ENCODE data around the gene EIF3D. TPM values are rescaled to one million over a fixed set of nuclear protein-coding genes. Genes with fewer than 3 reads are reported as not detected.
"Not testable (repeated sequence)": the region's sequence is repeated elsewhere in the genome, so short reads cannot be mapped to it uniquely, and the experiment has no call there.

The EIF3D gene
- total RNA-seq, 1 donor = 389 TPM

DNA sequence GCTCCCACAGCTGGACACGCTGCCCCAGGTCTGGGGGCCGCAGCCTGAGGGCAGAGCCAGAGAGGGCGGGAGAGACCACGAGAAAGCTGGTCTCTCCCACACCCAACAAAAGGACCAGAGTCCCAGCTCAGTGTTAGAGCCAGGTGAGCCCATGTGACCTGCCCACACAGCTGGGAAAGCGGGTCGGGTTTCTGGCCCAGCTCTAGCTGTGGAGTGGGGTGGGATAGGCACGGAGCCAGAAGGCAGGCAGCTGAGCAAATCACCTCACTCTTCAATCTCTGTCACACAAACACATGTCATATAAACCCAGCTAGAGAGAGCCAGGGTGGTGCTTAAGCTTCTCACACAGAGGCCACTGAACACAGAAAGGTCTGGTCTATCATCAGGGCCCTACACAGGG, 7.8 kb upstream of the EIF3D start:
- no peaks in the 10 kb centered on the region for H3K9me3 ChIP-seq (ENCODE audit: low read depth, low read length)
- H3K4me3 ChIP-seq (ENCODE audit: low read length) = no peak overlapping the region
- no peaks in the 10 kb centered on the region for H3K4me1 ChIP-seq (ENCODE audit: insufficient read depth, low read length)
- no peaks in the 10 kb centered on the region for H3K27me3 ChIP-seq (ENCODE audit: insufficient read depth, low read length)

DNA sequence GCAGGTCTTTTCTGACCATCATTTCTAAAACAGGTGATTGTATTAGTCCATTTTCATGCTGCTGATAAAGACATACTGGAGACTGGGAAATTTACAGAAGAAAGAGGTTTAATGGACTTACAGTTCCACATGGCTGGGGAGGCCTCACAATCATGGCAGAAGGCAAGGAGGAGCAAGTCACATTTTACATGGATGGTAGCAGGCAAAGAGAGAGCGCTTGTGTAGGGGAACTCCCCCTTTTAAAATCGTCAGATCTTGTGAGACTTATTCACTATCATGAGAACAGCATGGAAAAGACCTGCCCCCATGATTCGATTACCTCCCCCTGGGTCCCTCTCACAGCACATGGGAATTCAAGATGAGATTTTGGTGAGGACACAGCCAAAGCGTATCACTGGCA, 4.4 kb upstream of the EIF3D start:
- not testable (repeated sequence) for H3K27me3 ChIP-seq (ENCODE audit: insufficient read depth, low read length); H3K9me3 ChIP-seq (ENCODE audit: low read depth, low read length); H3K4me3 ChIP-seq (ENCODE audit: low read length); H3K4me1 ChIP-seq (ENCODE audit: insufficient read depth, low read length)

DNA sequence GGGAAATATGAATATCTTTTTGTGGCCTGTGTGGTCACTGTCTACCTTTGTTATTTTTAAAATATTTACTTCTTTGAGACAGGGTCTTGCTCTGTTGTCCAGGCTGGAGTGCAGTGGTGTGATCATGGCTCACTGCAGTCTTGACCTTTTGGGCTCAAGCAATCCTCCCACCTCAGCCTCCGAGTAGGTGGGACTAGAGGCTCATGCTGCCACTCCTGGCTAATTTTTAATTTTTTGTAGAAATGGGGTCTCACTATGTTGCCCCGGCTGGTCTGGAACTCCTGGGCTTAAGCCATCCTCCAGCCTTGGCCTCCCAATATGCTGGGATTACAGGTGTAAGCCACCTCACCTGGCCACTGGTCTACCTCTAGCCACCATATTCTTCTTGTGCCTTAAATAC, 3.5 kb upstream of the EIF3D start:
- H3K4me1 ChIP-seq (ENCODE audit: insufficient read depth, low read length) = peaks cover 17% of the 10 kb centered on the region
- H3K9me3 ChIP-seq (ENCODE audit: low read depth, low read length) = no peaks in the 10 kb centered on the region
- H3K27me3 ChIP-seq (ENCODE audit: insufficient read depth, low read length) = no peaks in the 10 kb centered on the region
- no peak overlapping the region for H3K4me3 ChIP-seq (ENCODE audit: low read length)

DNA sequence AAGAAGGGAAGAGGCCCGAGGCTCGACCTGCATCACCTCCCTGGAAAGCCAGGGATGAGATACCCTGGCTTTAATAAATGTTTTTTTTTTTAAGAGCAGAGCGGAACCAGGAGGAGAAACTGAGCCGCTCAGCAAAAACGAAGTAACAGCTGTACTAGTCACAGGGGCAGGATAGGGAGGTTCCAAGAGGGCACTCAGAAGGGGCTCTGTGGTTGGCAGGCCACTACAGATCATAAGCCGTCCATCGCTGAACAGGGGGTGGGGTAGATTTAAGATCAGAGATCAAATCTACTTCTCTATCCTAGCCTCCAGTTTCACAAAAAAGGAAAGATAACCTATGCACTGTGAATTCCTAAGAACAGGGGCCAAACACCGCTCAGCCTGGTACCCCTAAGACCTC, 625 bp downstream of the EIF3D start:
- Histone ChIP-seq H3K4me1 (ENCODE audit: insufficient read depth, low read length) (peaks cover 17% of the 10 kb centered on the region), H3K4me3 (ENCODE audit: low read length) (peak overlapping the region; percentile 87)

DNA sequence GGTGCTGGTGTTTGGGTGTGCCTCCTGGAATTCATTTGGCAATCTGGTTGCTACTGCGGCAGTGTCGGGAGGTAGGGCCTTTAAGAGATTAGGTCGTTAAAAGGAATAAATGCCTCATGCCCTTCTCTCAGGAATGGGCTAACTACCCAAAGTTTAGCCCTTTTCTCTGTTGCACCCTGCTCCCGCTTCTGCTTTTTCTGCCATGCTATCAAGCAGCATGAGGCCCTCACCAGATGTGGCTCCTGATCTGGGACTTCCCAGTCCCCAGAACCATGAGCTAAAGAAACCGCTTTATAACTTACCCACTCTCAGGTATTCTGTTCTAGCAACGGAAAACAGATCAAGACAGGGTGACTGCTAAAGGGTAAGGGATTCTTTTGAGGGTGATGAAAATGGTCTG, 6.3 kb downstream of the EIF3D start:
- Histone ChIP-seq H3K4me1 (ENCODE audit: insufficient read depth, low read length) (peaks cover 19% of the 10 kb centered on the region), H3K27me3 (ENCODE audit: insufficient read depth, low read length) (no peaks in the 10 kb centered on the region)

More for the DNA sequence above, 625 bp downstream of the EIF3D start:
- no peaks in the 10 kb centered on the region for H3K9me3 ChIP-seq (ENCODE audit: low read depth, low read length)
- H3K27me3 ChIP-seq (ENCODE audit: insufficient read depth, low read length) = no peaks in the 10 kb centered on the region

DNA sequence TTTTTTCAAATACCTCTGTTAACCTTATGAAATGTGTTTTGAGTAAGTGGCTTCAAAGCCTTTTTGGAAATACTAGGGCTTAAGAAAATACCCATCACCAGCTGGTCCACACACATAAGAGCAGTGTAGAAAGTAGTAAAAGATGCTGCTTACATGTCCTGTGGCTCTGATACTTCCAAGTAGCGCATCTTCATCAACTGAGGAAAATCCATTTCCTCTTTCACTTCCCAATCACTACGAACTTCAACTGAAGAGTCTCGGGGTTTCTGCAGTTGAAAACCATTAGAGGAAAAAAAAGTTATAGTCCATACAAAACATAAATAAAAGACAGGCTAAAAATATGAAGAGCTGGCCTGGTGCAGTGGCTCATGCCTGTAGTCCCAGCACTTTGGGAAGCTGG, 8.5 kb downstream of the EIF3D start:
- Histone ChIP-seq H3K4me1 (ENCODE audit: insufficient read depth, low read length) (peaks cover 18% of the 10 kb centered on the region), H3K4me3 (ENCODE audit: low read length) (no peak overlapping the region), H3K9me3 (ENCODE audit: low read depth, low read length) (no peaks in the 10 kb centered on the region), H3K27me3 (ENCODE audit: insufficient read depth, low read length) (no peaks in the 10 kb centered on the region)

More for the DNA sequence above, 6.3 kb downstream of the EIF3D start:
- H3K4me3 ChIP-seq (ENCODE audit: low read length) = no peak overlapping the region
- H3K9me3 ChIP-seq (ENCODE audit: low read depth, low read length) = no peaks in the 10 kb centered on the region

DNA sequence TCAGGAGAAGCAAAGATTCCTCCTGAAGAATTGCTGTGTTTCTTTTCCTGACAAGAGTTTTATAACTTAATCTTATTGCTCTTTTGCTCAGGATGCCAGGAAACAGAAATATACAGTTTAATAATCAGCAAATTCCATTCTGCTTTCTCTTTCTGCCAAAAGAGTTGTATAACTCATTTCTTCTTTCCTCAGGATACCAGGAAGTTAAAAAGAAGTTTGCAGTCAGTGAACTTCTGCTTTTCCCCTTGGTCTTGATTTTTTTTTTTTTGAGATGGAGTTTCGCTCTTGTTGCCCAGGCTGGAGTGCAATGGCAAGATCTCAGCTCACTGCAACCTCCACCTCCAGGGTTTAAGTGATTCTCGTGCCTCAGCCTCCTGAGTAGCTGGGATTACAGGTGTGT, 9.1 kb downstream of the EIF3D start:
- peaks cover 18% of the 10 kb centered on the region for H3K4me1 ChIP-seq (ENCODE audit: insufficient read depth, low read length)
- not testable (repeated sequence) for H3K4me3 ChIP-seq (ENCODE audit: low read length); H3K9me3 ChIP-seq (ENCODE audit: low read depth, low read length); H3K27me3 ChIP-seq (ENCODE audit: insufficient read depth, low read length)

DNA sequence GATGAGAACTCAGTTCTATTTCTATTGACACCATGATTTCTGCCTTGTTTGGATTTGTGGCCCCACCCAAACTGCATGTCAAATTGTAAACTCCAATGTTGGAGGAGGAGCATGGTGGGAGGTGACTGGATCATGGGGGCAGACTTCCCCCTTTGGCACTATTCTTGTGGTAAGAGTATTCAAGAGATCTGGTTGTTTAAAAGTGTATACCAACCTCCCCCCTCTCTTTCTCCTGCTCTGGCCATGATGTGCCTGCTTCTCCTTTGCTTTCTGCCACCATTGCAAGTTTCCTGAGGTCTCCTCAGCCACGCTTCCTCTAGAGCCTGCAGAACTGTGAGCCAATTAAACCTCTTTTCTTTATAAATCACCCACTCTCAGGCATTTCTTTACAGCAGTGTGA, 14.2 kb downstream of the EIF3D start:
- H3K4me1 ChIP-seq (ENCODE audit: insufficient read depth, low read length) = peaks cover 6% of the 10 kb centered on the region
- no peaks in the 10 kb centered on the region for H3K27me3 ChIP-seq (ENCODE audit: insufficient read depth, low read length)
- H3K4me3 ChIP-seq (ENCODE audit: low read length) = no peak overlapping the region
- no peaks in the 10 kb centered on the region for H3K9me3 ChIP-seq (ENCODE audit: low read depth, low read length)

DNA sequence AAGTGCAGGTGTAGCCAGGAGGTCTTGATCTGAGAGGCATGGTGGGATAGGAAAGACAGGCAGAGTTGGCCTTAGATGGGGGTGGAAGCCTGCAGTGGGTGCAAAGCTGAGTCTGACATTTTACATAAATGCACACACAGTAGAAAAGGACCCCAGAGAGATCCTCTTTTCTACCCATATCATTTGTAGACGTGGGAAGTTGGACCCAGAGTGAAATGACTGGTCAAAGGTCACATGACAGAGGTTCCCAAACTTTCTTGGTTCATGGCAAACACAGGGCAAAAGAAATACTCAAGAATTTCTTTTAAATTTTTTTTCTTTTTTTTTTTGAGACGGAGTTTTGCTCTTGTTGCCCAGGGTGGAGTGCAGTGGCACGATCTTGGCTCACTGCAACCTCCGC, 16.0 kb downstream of the EIF3D start:
- H3K4me1 ChIP-seq (ENCODE audit: insufficient read depth, low read length) = no peaks in the 10 kb centered on the region
- no peaks in the 10 kb centered on the region for H3K9me3 ChIP-seq (ENCODE audit: low read depth, low read length)
- H3K27me3 ChIP-seq (ENCODE audit: insufficient read depth, low read length) = no peaks in the 10 kb centered on the region
- no peak overlapping the region for H3K4me3 ChIP-seq (ENCODE audit: low read length)

DNA sequence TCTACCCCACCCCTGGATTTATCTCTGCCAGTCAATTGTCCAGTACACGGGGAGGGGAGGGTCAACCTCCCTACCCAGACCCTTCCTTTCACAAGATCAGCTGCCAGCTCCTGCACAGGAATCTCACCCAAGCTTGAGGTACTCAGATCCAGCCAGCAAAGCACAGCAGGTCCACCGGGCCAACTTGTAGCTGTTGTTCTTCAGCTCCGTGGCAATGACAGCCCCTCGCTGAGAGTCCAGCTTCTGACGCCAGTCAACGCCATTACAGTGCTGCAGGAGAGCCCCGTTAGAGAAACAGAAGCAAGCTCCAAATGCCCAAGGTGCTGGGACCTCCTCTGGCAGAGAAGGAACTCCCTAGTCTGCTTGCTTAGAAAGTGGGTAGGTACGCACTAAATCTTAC, 16.6 kb downstream of the EIF3D start:
- Histone ChIP-seq H3K9me3 (ENCODE audit: low read depth, low read length) (no peaks in the 10 kb centered on the region), H3K4me1 (ENCODE audit: insufficient read depth, low read length) (peaks cover 6% of the 10 kb centered on the region), H3K4me3 (ENCODE audit: low read length) (no peak overlapping the region), H3K27me3 (ENCODE audit: insufficient read depth, low read length) (no peaks in the 10 kb centered on the region)

DNA sequence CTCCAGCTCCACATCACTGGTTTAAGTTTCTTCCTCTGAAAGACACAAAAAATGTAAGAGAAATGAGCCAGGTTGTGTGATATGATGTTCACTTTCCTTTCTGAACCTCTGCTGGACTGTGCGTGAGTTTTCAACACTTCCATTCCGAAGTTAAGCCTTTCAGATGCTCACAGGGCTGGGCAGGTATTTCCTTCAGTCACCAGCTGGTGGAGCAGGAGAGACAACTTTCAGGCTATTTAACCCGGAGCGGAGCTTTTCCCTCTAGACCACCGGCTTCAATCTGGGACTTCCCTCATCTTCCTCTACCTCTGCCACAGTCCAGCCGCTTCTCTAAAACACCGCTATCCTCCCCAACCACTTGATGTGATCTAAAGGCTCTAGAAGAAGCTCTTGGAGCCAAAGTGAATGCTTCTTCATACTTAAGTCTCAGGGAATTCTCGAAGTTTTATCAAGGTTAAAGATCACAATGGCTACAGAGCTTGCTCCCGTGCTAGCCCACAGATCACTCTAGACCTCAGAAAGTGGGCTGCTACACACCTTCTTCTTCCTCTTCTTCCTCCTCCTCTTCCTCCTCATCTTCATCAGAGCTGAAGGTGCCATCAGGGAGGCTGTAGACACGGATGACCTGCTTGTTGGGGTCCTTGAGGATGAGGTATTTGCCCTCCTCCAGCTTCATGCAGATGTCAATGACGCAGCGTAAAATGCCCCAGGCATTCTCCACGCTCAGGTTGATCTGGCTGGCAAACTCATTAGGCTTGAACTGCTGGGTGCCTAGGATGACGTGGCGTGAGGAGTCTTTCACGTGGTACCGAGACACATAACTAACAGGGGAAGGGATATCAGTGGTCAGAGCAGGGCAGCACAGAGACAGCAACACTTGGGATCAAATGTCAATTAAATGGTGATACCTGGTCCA, 17.7 kb downstream of the EIF3D start:
- H3K9me3 ChIP-seq (ENCODE audit: low read depth, low read length) = no peaks in the 10 kb centered on the region
- H3K4me3 ChIP-seq (ENCODE audit: low read length) = no peak overlapping the region
- H3K4me1 ChIP-seq (ENCODE audit: insufficient read depth, low read length) = peaks cover 15% of the 10 kb centered on the region
- no peaks in the 10 kb centered on the region for H3K27me3 ChIP-seq (ENCODE audit: insufficient read depth, low read length)

DNA sequence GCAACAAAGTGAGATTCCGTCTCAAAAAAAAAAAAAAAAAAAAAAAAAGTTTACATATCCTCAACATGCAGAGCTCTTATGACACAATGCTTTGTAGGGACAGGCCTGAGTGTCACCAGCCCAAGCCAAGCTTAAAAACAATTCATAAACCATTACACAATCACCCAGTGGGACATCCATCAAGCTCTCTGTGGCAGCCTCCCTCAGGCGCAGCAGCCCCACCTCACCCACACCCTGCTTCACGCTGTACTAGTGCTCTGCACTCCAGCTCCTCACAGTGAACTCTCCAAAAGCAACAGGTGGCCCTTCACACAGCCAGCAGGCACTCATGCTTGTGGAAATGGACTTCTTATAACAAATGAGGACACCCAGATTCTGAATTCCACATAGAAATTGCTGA, 18.6 kb downstream of the EIF3D start:
- H3K4me3 ChIP-seq (ENCODE audit: low read length) = no peak overlapping the region
- H3K4me1 ChIP-seq (ENCODE audit: insufficient read depth, low read length) = peaks cover 17% of the 10 kb centered on the region
- no peaks in the 10 kb centered on the region for H3K9me3 ChIP-seq (ENCODE audit: low read depth, low read length)
- no peaks in the 10 kb centered on the region for H3K27me3 ChIP-seq (ENCODE audit: insufficient read depth, low read length)

DNA sequence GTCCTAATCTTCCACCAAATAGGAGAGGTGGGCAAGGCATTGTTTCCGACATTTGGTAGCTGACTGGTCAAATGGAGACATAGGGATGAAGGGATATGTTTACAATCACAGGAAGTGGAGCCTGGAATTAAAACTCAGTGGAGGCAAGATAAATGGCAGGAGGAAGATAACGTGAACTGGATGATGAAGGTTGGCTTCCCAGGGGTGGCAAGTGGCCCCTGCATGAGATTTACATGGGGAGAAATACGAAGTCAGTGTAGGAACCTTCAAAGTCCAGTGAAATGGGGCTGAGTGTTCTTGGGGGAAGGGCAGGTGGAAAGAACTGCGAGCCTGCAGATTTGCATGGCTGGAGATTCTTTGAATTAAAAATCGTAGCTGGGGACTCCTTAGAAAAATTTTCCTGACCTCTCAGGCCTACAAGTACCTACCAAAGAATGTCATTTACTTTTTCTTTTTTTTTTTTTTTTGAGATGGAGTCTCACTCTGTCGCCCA, 21.4 kb downstream of the EIF3D start:
- H3K4me1 ChIP-seq (ENCODE audit: insufficient read depth, low read length) = peaks cover 17% of the 10 kb centered on the region
- H3K9me3 ChIP-seq (ENCODE audit: low read depth, low read length) = no peaks in the 10 kb centered on the region
- no peak overlapping the region for H3K4me3 ChIP-seq (ENCODE audit: low read length)
- H3K27me3 ChIP-seq (ENCODE audit: insufficient read depth, low read length) = no peaks in the 10 kb centered on the region

DNA sequence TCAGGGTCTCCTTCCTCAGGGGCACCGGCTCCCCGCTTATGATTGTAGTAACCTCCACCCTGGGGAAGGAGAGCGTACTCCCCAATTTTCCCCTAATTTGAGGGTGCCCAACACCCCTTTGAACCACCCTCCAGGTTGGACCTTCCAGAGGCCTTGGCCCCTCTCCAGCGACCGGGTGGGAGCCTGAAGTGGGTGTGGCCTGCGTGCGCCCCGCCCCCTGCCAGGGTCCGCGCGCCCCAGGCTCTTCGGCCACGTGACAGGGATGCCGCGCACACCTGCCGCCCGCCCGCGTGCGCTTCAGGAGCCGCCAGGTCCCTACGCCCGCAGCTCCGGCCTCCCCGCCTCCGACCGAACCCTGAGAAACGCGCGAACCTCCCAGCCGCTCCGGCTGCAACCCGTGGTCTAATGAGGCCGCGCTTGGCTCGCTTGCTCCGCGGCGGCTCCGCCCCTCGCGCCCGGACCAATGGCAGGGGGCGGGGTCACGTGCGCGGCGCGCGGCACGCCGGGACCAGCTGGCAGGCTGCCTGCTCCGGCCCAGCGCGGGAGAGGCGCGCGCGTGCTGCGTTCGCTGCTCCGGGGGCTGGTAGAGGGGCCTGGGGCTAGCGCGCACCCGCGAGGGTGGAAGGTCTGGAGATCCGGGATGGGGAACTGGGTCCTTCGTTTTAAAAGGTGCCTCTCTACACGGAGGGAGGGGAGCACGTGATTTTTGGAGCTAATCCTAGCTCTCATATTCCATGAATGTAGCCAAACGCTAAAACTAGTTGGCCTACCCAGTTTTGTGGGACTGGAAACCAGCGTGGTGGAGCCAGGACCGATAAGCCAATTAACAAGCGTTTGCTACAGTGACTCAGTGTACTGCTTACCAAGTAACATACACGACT, 22.1 kb downstream of the EIF3D start, which contains the start of gene FOXRED2:
Gene FOXRED2, minus strand, starts transcription at position 404 of the 881 bp plus-strand sequence. CDS start 618 bp downstream, outside the sequence.
- peaks cover 17% of the 10 kb centered on the region for H3K4me1 ChIP-seq (ENCODE audit: insufficient read depth, low read length)
- peak within 1 kb of the TSS; percentile 39 for H3K4me3 ChIP-seq (ENCODE audit: low read length)
- no peaks in the 10 kb centered on the region for H3K27me3 ChIP-seq (ENCODE audit: insufficient read depth, low read length)
- H3K9me3 ChIP-seq (ENCODE audit: low read depth, low read length) = no peaks in the 10 kb centered on the region

DNA sequence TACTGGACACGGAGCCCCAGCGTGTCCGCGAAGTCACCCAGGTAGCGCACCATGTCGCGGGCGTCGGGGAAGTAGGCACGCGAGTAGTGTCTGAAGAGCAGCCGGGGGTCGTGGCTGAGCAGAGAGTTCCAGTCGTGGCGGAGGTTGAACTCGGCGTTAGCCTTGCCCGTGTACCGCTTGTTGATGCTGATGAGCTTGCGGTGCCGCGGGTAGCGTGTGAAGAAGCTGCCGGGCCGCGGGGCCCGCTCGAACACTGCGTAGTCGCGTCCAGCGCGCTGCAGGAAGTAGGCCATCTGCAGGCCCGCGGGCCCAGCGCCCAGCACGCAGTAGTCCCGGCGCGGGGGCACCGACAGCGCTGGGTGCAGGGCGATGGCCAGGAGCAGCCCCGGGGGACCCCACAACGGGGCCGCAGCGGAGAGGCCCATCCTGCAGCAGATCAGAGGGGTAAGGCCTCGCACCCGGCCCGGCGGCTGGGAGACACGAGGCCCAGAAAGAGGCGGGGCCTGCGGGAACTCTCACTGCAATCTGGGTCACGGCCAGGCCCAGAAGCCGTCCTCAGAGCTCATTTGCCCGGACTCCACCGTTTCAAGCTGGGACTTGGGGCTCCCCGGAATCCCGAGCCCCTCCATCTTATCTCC, 22.8 kb downstream of the EIF3D start:
- Histone ChIP-seq H3K27me3 (ENCODE audit: insufficient read depth, low read length) (no peaks in the 10 kb centered on the region), H3K9me3 (ENCODE audit: low read depth, low read length) (no peaks in the 10 kb centered on the region), H3K4me3 (ENCODE audit: low read length) (no peak overlapping the region), H3K4me1 (ENCODE audit: insufficient read depth, low read length) (peaks cover 17% of the 10 kb centered on the region)

All from mononuclear cell (primary cell).